Fibroblast of peridontal ligament (primary cell): Measurements from ENCODE around the gene SHISA5.

Experiments
- DNase-seq: peaks from one replicate; pipeline ENCODE4 v3.0.0-alpha.2; 2010; ENCODE audit errors: extremely low read depth

Gene SHISA5

DNA sequence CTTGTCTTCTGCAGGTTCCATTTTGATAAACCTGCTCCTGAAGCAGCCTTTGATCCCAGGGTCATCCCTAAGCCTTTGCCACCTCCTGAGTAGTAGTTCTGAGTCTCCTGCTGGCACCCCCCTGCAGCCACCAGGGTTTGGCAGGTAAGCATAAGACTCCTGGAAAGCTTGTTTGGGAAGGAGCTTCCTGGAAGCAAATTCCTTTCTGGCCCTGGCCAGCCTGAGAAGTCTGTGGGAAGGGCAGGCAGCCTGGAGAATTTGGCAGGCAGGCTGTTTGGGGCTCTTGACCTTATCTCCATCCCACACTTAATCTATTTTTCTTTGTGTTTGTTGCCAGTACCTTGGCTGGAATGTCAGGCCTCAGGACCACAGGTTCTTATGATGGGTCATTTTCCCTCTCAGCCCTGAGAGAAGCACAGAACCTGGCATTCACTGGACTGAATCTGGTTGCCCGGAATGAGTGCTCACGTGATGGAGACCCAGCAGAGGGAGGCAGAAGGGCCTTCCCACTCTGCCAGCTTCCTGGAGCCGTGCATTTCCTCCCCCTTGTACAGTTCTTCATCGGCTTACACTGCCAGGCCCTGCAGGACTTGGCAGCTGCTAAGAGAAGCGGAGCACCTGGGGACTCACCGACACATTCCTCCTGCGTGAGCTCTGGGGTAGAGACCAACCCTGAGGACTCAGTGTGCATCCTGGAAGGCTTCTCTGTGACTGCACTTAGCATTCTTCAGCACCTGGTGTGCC lies 44.0 kb downstream of the SHISA5 start:
- DNase-seq, result no peak

DNA sequence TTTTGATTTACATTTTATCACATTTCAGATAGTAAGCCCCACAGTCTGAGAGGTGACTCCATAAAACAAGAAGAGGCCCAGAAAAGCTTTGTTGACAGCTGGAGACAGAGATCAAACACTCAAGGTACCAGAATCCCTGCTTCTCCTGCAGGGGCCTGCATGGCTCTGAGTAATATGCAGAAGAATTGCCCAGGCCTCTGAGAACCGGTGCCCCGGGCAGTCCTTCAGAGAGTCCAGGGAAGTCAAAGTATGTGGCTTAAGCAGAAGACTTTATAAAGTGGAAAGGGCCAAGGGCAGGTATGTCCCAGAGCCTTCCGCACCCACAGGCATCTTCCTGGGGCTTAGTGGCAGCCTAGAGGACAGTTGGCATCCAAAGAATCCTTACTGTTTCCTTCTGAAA lies 44.6 kb downstream of the SHISA5 start:
- no peak for DNase-seq

DNA sequence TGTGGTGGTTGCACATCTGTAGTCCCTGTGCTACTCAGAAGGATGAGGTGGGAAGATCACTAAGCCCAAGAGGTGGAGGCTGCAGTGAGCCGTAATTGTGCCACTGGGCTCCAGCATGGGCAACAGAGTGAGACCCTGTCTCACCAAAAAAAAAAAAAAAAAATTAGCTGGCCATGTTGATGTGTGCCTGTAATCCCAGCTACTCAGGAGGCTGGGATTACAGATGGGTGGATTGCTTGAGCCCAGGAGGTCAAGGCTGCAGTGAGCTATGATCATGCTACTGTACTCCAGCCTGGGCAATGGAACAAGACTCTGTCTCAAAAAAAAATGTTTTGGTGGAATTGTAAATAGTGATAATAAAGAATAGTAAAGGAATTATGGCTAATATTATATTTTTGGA lies 47.5 kb downstream of the SHISA5 start:
- no peak for DNase-seq

DNA sequence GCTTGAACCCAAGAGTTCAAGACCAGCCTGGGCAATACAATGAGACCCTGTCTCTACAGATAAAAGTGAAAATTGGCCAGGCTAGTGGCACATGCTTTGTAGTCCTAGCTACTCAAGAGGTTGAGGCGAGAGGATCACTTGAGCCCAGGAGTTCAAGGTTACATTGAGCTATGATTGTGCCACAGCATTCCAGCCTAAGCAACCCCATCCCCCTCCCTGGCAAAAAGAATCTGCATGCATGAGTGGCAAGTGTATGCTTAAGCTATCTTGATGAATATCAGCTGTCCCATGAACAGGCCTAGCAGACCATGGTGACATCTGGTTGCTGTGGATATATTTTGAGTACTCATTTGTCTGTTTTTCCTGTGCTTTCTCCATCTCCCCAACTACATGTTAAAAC lies 52.7 kb downstream of the SHISA5 start:
- no peak for DNase-seq

DNA sequence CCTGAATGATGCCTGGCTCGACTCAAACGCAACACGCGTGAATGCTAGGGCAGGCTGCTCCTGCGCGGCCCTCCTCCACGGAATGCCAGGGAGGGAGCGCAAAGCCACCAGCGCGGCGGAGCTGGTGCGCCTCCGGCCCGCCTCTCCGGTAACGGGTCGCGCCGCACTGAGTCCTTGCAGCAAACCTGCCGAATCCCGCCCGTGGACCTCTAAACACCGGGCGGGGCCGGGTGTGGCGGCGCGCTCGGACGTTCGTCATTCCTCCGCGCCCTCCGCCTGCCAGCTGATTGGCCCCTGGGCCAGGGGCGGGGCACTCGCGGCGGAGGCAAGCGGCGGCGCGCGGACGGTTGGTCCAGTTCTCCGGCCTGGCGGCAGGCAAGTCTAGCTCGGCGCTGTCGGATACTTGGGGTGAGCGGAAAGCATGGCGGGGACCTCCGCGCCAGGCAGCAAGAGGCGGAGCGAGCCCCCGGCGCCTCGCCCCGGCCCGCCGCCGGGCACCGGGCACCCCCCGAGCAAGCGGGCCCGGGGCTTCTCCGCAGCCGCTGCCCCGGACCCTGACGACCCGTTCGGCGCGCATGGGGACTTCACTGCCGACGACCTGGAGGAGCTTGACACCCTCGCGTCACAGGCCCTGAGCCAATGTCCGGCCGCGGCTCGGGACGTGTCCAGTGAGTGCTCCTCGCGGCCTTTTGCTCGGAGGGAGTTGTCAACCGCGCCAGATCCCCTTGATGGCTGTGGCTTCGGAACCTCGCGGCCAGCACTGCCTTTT lies 57.4 kb downstream of the SHISA5 start, which contains the start of gene ATRIP:
TSS of gene ATRIP (plus strand) at position 313 of the 769 bp plus-strand sequence. CDS start at position 422, 109 bp downstream.
- peak; percentile 64 for DNase-seq

DNA sequence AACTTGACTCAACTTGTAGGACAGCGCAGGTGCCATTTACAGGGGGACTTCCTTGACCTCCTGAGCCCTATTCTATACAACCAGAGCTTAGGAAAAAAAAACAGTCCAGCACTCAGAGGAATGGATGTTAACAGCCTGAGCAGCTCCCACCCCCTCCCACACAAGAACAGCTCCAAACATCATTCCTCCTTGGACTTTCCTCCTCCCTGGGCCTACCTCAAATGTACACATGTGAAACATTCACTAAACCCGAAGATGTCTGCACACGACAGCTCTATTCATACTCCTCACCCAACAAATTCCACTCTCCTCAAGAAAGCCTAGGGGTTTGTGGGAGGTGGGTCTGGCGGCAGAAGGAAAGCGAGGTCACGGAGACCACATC lies 57.9 kb downstream of the SHISA5 start:
- no peak for DNase-seq

DNA sequence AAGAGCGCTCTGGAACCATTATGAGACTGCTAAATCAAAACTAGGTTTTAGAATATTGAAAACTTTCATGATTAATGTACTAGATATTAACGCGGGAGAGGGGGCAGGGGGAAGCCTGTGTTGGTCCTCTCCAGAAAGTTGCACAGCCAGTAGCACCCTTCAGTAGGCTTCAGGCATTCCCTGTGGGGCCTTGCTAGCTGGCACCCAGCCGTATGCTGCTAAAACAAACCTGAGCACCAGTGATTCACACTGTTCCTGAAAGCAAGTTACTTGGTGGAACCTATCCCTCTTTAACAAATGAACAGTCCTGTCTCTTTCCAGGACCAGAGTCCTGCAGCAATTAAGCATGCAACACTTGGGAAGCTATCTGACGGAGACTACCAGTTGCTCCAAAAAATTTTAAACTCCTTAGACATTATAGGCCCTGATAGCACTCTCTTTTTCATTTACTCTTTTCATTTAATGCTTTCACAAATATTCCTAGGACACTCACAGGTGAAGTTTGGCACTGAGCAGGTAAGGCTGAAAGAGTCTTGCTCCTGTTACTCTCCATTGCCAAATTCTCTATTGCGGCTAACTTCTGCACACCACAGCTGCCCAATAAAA lies 58.6 kb downstream of the SHISA5 start:
- DNase-seq, result no peak

DNA sequence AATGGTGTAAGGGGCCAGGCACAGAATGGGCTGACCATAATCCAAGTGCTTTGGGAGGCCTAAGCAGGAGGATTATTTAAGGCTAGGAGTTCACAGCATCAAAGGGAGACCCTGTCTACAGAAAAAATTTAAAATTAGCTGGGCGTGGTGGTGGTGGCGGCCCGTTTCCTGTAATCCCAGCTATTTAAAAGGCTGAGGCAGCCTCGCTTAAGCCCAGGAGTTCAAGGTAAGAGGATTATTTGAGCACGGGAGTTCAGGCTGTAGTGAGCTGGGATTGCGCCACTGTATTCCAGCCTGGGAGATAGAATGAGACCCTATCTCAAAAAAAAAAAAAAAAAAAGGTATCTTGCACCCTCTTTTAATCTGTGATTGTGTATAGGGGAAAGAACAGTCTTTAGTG lies 62.0 kb downstream of the SHISA5 start:
- no peak for DNase-seq

DNA sequence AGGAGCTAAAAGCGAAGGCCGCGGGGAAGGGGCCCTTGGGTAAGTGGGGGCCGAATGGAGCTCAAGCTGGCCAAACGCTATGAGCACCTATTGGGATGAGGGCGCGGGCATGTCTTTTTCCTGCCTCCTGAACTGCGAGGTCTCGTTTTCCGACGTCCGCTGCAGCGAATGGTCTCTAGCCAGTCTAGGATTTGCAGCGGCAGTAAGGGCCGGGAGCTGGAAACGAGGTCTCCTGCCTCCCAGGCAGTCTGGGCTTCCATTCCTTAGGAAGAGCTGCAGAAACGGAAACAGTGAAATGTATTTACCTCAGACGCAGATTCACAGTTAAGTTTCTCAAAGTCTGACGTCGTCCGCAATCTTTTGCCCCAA lies 63.4 kb downstream of the SHISA5 start:
- DNase-seq, result peak; percentile 35

DNA sequence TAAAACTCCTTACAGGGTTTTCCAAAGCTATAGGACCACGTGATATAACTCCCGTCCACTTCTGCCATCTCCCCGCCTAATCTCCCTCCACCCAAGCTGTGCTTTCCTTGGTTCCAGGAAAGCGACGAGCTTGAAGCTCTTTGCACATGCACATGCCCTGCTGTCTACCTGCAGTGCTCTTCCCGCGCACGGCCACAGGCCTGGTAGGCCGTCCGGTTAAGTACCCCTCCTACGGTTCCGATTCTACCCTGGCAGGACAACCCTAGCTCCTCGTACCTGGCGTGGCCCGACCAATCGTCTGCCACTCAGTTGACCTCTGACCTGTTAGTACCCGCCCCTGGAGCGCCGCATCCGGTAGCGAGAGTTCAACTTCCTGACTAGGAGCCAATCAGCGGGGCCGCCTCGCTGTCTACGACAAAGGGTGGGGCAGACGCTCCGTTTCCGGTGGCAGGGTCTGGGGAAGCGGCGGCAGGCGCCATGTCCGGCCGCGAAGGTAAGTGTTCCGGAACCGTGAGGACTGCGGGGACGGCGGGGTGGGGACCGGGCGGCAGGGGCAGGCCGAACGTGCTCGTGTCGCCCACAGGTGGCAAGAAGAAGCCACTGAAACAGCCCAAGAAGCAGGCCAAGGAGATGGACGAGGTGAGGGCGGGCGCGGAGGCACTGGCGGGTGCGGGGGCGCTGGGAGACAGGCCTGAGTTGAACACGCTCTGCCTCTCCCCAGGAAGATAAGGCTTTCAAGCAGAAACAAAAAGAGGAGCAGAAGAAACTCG lies 64.0 kb downstream of the SHISA5 start, which contains the start of the genes CCDC51 and TMA7:
TSS of gene CCDC51 (minus strand) at position 300 of the 770 bp plus-strand sequence. CDS start 4,991 bp downstream, outside the sequence.
TSS of gene TMA7 (plus strand) at position 438 of the 770 bp plus-strand sequence. CDS start at position 478, 40 bp downstream.
- DNase-seq, result peak; percentile 92

DNA sequence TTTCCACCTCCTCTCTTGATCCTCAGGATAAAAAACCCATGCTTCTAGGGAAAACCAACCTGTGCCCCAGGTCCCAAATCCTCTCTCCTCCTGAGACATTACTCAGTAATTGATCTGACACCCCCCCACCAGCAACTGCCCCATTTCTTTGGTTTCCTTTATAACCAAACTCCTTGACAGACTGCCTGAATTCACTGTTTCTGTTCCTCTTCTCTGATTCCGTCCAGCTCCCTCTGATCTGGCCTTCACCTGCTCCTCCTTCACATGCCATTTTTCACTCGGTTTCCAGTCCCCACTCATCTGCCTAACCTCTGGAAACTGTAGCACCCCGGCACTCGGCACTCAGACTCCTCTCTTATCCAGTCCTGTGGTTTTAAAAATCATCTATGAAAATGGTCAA lies 66.2 kb downstream of the SHISA5 start:
- DNase-seq, result no peak

DNA sequence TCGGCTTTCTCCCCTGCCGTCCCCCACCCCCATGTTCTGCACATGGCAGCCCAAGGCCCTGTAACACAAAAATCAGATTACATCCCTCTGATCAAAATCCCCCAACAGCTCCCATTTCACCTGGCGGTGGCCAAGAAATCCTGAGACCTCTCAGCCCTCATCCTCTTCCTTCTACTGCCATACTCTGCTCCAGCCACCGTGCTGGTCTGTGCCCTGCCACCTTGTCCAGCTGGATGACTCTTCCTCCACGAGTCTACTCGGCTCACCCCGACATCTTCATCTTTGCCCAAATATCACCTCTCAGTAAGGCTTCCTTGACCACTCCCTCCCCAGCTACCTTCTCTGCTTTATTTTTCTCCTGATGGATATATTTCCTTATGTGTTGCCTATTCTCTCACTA lies 67.1 kb downstream of the SHISA5 start:
- DNase-seq, result no peak

DNA sequence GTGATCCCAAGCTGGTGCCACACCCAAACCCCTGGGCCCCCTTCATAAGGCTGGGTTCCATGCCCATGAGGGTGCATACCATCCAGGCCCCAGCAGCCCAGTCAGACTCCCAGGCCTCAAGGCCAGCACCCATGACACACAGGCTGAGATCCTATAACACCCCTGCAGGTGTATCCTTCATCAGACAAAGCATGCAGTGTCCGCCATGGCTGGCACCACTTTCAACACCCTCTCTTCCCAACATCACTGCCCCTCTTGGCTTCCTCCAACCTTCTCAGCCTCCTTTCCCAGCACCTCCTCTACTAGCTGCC lies 67.5 kb downstream of the SHISA5 start:
- no peak for DNase-seq

DNA sequence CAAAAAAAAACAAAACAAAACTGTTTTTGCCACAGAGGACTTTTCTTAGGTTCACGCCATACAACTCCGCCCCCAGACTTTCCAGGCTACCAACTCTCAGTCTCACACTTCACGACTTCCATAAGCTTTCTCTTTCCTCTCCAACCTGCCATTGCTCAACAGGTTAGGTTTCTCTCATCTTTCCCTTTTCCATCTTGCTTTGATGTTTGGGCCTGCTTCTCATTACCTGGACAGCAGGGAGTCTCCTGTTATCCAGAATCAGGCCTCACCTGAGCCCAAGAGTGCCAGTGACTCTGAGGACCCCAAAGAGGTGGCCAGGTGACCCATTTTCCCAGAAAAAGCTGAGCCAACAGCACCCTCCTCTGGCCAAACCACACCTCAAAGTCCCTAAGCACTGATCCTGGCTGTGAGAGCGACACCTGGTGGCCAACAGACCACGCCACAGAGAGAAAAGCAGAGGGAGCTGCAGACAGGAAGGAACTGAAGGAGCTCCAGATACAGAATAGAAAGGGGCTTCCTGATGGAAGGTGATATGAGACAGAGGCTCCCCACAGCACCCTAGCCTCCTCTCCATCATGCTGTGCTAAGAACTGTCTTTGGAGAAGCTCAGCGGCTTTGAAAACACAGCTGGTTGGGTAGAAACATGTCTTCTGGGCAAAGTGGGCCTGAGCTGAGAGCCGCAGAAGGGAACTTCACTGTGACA lies 68.0 kb downstream of the SHISA5 start:
- peak; percentile 82 for DNase-seq

DNA sequence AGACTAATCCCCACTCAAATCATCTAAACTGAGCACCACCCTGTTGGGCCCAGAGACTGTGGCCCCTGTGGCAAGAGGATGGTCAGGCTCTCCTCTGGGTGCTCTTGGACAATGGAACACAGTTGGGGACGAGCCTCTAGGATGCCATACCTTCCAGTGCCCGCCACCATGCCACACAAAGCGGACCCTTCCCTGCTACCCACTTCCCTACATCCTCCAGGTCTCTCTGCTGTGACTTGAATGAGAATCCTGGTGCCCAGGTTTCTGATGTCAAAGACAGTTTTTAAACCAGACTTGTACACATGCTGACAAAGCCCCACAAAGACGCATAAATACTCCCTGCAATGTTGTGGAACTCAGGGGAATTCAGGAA lies 68.8 kb downstream of the SHISA5 start:
- DNase-seq, result no peak

DNA sequence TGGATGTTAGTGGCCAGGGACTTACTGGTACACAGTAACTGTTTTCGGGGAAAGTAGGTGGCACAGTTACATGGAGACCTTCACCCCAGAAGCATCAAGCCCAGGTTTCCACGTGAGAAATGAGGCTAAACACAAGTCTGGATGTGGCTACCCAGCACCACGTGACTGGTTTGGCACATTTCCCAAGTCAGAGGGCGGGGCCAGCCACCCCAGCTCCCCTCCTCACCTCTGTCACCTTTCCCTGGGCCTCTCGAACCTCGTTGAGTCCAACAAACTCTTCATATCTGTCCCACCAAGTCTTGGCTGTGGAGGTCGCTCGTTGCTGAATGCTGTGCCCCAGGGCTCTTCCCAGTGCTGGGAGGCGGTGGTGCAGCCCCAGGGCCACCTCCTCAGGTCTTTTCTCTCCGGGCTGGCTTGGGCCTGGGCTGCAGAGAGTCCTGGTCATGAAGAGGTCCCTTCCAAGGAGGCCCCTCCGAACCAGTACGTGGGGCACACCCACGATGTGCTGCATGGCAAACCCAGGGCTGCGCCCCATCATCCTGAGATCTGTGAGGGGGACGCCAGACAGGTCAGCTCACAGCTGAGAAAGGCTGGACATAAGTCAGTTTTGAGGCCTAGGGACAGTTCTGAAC lies 69.3 kb downstream of the SHISA5 start:
- no peak for DNase-seq

DNA sequence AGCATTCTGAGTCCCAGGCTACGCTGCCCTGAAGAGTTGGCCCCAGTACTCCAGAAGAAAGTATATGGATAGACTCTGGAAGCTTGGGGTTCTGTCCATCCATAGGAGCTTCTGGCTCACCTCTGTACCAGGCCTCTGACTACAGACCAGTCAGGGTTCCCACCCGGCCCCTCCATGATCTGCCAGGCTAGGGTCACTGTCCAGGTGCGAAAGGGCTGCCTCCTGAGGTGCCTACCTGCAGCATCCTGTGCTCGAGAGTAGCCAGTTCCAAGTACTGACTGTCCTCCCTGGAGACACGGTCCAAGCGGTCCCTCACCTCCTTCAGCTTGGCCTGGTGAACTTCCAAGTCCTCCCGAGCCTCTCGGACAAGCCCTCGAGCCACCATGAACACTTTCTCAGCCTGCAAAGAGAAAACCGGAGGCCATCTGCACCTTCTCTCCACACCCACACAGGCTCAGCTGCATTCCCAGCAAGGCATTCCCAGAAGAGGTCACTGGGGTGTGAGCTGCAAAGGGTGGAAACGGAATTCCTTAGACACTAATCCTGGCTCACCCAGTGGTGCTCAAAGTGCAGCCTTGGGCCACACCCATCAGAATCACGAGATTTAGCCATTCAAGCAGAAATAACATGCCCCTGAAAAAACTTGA lies 70.4 kb downstream of the SHISA5 start:
- peak; percentile 44 for DNase-seq

DNA sequence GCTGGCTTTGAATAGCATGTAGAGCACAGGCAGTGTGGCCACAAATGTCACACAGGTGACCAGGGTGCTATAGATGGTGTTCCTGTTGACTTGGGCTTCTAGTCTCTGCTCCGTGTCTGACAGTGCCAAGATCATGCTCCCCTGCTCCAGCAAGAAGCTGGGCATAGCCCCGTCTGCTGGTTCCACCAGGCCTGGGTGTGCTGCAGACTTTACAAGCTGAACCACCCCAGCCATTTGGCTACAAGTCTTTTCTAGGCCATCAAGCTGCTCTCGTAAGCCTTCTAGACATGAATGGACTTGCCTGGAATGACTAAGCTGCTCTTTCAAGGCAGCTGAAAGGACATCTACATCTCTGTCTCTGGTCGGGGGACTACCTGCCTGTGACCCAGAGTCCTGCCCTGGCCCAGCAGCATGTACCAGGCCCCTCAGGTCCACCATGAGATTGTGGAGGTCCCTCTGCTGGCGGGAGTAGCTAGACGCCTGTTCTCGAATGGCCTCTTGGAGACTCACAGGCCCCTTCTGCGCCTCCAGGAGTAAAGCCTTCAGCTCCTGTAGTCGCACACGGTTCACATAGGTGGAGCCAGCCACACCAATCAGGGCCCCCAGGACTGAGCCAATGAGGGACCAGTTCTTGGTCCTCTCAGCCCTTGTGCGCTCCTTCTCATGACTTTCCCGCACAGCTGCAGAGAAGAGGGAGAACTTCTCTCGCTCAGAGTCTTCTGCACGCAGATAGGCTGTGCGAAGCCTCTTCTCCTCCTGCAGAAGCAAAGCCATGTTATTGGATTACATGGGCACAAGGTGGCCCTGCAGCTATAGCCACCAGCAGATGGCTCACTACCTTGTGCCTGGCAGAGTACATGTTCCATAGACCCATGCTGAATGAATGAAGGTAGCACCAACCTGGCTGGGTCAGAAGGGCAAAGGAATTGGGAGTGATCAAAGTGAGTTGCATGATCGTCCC lies 71.3 kb downstream of the SHISA5 start:
- no peak for DNase-seq
